K562 (cell line): ENCODE measurements around the gene MEIS1.

Source experiments
- CHD2 ChIP-seq: IDR thresholded peaks from 2 replicates; pipeline ENCODE4 v1.6.1; 2011; ENCODE audit warnings: low read depth, low read length
- GABPB1 ChIP-seq: sonication (generic); formaldehyde crosslinking; IDR thresholded peaks from 2 replicates; pipeline ENCODE4 v1.8.0; 2022; ENCODE audit warnings: mild to moderate bottlenecking, missing genetic modification reagents
- POLR2A ChIP-seq: fragments of 450-650 bp; conservative IDR thresholded peaks from 2 replicates; pipeline ENCODE4 v1.6.1; 2016
- SETDB1 ChIP-seq: IDR thresholded peaks from one replicate; pipeline ENCODE4 v1.6.1; 2012; ENCODE audit warnings: low read length, control low read depth, inconsistent platforms
- SP2 ChIP-seq: IDR thresholded peaks from 2 replicates; pipeline ENCODE4 v1.6.1; 2011; ENCODE audit warnings: mild to moderate bottlenecking, low read depth, low read length, moderate library complexity; ENCODE audit not compliant: poor library complexity, severe bottlenecking; ENCODE audit errors: extremely low read depth
- TF ChIP-seq, protein P1 (sequence below): sonication (generic); formaldehyde crosslinking; IDR thresholded peaks from 2 replicates; pipeline ENCODE4 v1.9.0; 2022; ENCODE audit warnings: mild to moderate bottlenecking, missing genetic modification reagents

GRCh38 chr2:66582104-66582986 is 147.4 kb downstream of the MEIS1 start:
- no peak for TF ChIP-seq POLR2A
- no peak for TF ChIP-seq CHD2
- no peak for TF ChIP-seq SETDB1
- TF ChIP-seq, protein P1, sequence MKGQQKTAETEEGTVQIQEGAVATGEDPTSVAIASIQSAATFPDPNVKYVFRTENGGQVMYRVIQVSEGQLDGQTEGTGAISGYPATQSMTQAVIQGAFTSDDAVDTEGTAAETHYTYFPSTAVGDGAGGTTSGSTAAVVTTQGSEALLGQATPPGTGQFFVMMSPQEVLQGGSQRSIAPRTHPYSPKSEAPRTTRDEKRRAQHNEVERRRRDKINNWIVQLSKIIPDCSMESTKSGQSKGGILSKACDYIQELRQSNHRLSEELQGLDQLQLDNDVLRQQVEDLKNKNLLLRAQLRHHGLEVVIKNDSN (CRISPR knock-in tag) = no peak
- TF ChIP-seq GABPB1 = no peak
- no peak for TF ChIP-seq SP2
